Prostate gland (tissue), 2 donors: ENCODE results near the gene LITAF. TPM values are rescaled to one million over a fixed set of nuclear protein-coding genes. Genes with fewer than 3 reads are reported as not detected.

Experiments used
- DNase-seq: peaks from one replicate; pipeline ENCODE4 v3.0.0-alpha.2; 2019; ENCODE audit warnings: low spot score
- H3K27ac ChIP-seq, 2 donors: fragments of 200-600 bp; sonication (generic); 2 replicates each; pipeline ENCODE4 v1.5.1; 2017 to 2019
- H3K27me3 ChIP-seq: fragments of 200-600 bp; sonication (generic); replicated peaks from 2 replicates; pipeline ENCODE4 v1.5.1; 2019; ENCODE audit not compliant: insufficient read depth
- H3K36me3 ChIP-seq, 2 donors: fragments of 200-600 bp; sonication (generic); 1 replicate in 1 of 2; 2 replicates in 1 of 2; pipeline versions ENCODE4 v1.5.1 to v1.8.1; 2017 to 2019
- H3K4me1 ChIP-seq: fragments of 200-600 bp; sonication (generic); replicated peaks from 2 replicates; pipeline ENCODE4 v1.5.1; 2019
- H3K4me3 ChIP-seq, 2 donors: fragments of 200-600 bp; sonication (generic); 2 replicates each; pipeline ENCODE4 v1.5.1; 2017 to 2019
- H3K9me3 ChIP-seq: fragments of 200-600 bp; sonication (generic); 2 replicates; pipeline ENCODE4 v1.5.1; 2017
- POLR2A ChIP-seq: fragments of 450-650 bp; IDR thresholded peaks from one replicate; pipeline ENCODE4 v1.6.1; 2016; ENCODE audit warnings: antibody characterized with exemption, mild to moderate bottlenecking
- POLR2AphosphoS5 ChIP-seq: sonication (generic); formaldehyde crosslinking; IDR thresholded peaks from one replicate; pipeline ENCODE4 v1.6.1; 2017; ENCODE audit warnings: antibody characterized with exemption
- WGBS: methylation state at CpG from one replicate; pipeline ENCODE4 v1.1.5; 2018; 5-methylcytosine and 5-hydroxymethylcytosine counted together
- intact Hi-C: fragments of 100-400 bp; cut with DNase I; formaldehyde crosslinking; loops from one replicate; pipeline ENCODE4 v1.14.2; 2022
- total RNA-seq, 2 donors: library from RNA; depleted of rRNA; stranded (reverse); fragments of >200 nt; gene quantifications; one replicate each; pipeline ENCODE4 v1.1.0, GENCODE V29; 2016
- TF ChIP-seq, protein P1 (sequence below), 4 experiments: fragments of 200-600 bp in 2 of 4; fragments of 450-650 bp in 2 of 4; sonication (generic) in 2 of 4; IDR thresholded peaks; 1 replicate in 3 of 4; 2 replicates in 1 of 4; pipeline ENCODE4 v1.5.1; 2016 to 2019; ENCODE audit warnings: antibody characterized with exemption in 4 of 4, mild to moderate bottlenecking in 2 of 4, moderate library complexity in 2 of 4

LITAF gene
- total RNA-seq, 2 donors from 2014 or later, result 92.5 to 137 TPM

DNA sequence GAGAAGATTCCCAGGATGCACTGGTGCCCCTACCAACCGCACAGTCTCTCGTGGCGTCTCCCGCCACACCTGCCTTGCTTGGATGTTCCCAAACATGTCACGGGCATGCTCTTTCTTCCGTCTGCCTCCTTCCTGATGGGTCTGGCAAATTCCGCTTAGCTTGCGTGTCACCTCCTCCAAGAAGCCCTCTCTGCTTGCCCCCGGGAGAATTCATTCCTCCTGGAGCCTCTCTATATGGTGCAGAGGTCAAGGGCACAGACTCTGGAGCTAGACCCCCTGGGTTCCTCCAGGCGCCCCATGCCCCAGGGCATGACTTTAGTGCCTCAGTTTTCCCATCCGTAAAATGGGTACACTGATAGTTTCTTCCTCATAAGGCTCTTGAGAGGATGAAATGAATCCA, 21.1 kb downstream of the LITAF start:
- no peaks in the 10 kb centered on the region for H3K4me1 ChIP-seq
- no peak overlapping the region for H3K4me3 ChIP-seq
- intact Hi-C loops, result no loop called here
- no peaks in the 10 kb centered on the region for H3K9me3 ChIP-seq
- TF ChIP-seq POLR2AphosphoS5 (no peak), POLR2A (no peak)
- TF ChIP-seq, protein P1, sequence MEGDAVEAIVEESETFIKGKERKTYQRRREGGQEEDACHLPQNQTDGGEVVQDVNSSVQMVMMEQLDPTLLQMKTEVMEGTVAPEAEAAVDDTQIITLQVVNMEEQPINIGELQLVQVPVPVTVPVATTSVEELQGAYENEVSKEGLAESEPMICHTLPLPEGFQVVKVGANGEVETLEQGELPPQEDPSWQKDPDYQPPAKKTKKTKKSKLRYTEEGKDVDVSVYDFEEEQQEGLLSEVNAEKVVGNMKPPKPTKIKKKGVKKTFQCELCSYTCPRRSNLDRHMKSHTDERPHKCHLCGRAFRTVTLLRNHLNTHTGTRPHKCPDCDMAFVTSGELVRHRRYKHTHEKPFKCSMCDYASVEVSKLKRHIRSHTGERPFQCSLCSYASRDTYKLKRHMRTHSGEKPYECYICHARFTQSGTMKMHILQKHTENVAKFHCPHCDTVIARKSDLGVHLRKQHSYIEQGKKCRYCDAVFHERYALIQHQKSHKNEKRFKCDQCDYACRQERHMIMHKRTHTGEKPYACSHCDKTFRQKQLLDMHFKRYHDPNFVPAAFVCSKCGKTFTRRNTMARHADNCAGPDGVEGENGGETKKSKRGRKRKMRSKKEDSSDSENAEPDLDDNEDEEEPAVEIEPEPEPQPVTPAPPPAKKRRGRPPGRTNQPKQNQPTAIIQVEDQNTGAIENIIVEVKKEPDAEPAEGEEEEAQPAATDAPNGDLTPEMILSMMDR (IDR thresholded peaks at IDR 0.05), result no peak
- DNase-seq, result no peak
- WGBS, result 96% methylated on average over 11 of the region's 11 CpGs
- H3K27ac ChIP-seq, result no peak overlapping the region
- no peaks in the 10 kb centered on the region for H3K27me3 ChIP-seq
- H3K36me3 ChIP-seq, result no peaks in the 10 kb centered on the region

DNA sequence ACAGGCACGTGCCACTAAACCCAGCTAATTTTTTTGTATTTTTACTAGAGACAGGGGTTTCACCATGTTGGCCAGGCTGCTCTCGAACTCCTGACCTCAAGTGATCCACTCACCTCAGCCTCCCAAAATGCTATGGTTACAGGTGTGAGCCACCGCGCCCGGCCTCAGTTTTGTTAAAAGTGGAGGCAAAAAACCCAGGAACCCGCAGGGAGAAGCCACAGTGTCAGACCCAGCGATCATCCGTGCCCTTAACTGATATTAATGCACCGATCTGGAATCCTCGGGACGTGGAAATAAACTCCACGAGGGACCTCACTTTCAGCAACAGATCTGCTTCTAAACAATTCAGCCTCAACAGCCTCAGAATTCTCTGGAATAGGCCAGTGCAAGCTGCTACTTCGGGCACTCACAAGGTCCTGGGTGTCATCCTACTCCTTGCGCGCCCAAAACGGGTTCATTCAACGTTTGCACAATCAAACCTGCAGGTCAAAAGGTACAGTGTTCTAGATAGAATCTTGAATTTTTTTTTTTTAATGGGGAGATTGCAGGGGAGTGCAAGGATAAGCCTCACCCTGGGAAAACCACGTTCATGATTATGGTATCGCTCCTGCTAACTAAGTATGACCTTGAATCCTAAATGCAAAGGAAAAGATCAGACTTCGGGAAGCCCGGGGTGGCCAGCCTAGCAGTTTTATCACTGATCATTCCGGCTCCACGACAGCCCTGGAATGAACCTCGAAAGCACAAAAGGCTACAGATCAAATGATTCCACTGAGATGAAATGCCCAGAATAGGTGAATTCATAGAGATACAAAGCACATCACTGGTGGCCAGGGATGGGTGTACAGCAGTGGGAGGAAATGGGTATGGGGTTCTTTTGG, 22.4 kb downstream of the LITAF start:
- Histone ChIP-seq H3K4me1 (no peaks in the 10 kb centered on the region), H3K27ac (no peak overlapping the region)

DNA sequence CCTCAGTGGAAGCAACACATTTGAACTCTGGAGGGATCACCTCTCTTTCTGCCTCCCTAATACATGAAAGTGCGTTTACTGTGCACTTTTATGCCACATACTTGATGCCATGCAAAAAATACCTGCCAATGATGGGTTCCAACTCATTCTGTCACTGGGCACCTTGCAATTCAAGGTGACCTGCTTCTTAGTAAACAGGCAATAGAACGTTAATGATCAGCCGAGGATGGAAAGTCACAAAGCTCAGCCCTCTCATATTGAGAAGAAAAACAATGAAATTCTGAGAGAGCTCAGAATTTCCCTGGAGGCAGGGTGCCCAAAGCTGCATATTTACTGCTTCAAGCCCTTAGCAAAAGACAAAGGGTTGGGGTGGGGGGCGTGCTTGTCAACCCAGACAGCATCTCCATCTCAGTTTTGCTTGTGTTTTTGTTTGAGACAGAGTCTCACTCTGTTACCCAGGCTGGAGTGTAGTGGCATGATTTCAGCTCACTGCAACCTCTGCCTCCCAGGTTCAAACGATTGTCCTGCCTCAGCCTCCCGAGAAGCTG, 23.2 kb downstream of the LITAF start:
- intact Hi-C loops, result no loop called here
- Histone ChIP-seq H3K4me1 (no peaks in the 10 kb centered on the region), H3K27ac (no peak overlapping the region), H3K4me3 (no peak overlapping the region), H3K27me3 (no peaks in the 10 kb centered on the region), H3K36me3 (no peaks in the 10 kb centered on the region), H3K9me3 (no peaks in the 10 kb centered on the region)
- TF ChIP-seq, protein P1 (IDR thresholded peaks at IDR 0.05), result no peak
- TF ChIP-seq POLR2AphosphoS5, result no peak
- TF ChIP-seq POLR2A, result no peak
- 62% methylated on average over 6 of the region's 6 CpGs for WGBS
- DNase-seq, result no peak

More for the DNA sequence above, 22.4 kb downstream of the LITAF start:
- intact Hi-C loops, result no loop called here
- Histone ChIP-seq H3K9me3 (no peaks in the 10 kb centered on the region), H3K4me3 (no peak overlapping the region), H3K36me3 (no peaks in the 10 kb centered on the region), H3K27me3 (no peaks in the 10 kb centered on the region)
- TF ChIP-seq, protein P1 (IDR thresholded peaks at IDR 0.05), result no peak
- no peak for TF ChIP-seq POLR2AphosphoS5
- no peak for TF ChIP-seq POLR2A
- 87% methylated on average over 24 of the region's 24 CpGs for WGBS
- DNase-seq, result no peak

DNA sequence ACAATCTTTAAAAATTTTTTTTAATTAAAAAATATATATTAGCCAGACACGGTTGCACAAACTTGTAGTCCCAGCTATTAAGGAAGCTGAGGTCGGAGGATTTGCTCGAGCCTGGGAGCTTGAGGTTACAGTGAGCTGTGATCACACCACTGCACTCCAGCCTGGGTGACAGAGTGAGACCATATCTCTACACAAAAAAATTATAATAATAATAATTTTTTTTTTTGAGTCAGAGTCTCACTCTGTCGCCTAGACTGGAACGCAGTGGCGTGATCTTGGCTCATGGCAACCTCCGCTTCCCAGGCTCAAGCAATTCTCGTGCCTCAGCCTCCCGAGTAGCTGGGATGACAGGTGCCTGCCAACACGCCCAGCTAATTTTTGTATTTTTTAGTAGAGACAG, 23.8 kb downstream of the LITAF start:
- H3K4me3 ChIP-seq, result no peak overlapping the region
- H3K4me1 ChIP-seq, result peaks cover 1% of the 10 kb centered on the region
- no peaks in the 10 kb centered on the region for H3K9me3 ChIP-seq
- DNase-seq, result no peak
- intact Hi-C loops, result no loop called here
- H3K27ac ChIP-seq, result peak overlapping the region in 1 of 2 donors; percentile 62
- 91% methylated on average over 10 of the region's 10 CpGs for WGBS
- TF ChIP-seq, protein P1 (IDR thresholded peaks at IDR 0.05), result no peak
- TF ChIP-seq POLR2A (no peak), POLR2AphosphoS5 (no peak)
- no peaks in the 10 kb centered on the region for H3K36me3 ChIP-seq
- no peaks in the 10 kb centered on the region for H3K27me3 ChIP-seq
